NOMO-1 treated with dmso at 0.1 percent for 144 hours (cell line): ENCODE data around the gene SETX.
A peak's percentile ranks its signal among the peaks of the same experiment; 100 is the strongest.
"Not testable (repeated sequence)": the region's sequence is repeated elsewhere in the genome, so short reads cannot be mapped to it uniquely, and the experiment has no call there.

Experiments
- DNase-seq: peaks from one replicate; lab custom pipeline; 2025; ENCODE audit not compliant: unreplicated experiment; lab: John Stamatoyannopoulos, UW

SETX gene

DNA sequence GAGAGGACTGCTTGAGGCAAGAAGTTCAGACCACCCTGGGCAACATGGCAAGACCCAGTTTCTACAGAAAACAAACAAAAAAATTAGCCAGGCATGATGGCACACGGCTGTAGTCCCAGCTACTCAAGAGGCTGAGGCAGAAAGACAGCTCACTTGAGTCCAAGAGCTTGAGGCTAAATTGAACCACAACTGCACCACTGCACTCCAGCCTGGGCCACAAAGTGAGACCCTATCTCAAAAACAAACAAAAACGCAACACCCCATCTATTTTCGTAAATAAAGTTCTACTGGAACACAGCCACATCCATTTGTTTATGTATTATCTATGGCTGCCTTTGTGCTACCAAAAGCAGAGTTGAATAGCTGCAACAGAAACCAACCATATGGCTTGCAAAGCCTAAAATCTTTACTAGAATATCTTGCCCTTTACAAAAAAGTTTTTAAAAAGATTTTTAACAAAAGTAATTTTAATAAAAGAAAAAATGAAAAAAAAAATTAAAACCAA is 67.5 kb downstream of the SETX start:
- DNase-seq: no peak

DNA sequence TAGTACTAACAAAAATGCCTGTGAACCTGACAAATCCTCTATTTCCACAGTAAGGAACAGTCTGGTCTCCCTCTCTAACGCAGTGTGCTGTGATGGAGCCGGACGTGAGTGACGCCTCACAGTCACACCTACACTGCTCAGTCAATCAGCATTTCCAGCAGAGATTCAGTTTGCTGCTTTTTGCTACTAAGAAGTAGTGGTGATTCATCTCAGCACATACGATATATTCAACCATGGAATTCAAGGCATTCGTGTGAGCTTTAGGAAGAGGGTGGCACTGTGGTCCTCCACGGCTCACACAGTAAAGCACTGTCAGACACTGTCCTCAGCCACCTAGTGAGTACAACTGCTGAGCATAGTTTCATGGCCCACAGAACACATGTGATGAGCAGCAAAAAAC is 70.9 kb downstream of the SETX start:
- no peak for DNase-seq

DNA sequence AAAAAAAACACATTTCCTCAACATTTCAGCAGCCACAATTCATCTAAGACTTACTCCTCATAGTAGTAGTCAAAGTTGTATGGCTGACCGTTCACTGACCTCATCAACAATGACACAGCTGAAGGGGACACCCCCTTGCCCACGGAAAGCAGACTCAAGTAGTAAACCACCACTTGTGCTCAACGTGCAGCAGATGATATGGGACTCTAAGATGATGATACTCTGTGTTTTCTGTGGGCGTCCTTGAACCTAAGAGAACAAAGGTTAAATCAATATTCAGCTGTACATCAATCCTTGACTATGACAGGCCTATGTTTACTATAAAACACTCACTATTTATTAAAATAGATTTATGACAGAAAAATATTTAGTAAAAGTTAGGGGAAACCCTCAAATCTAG is 71.6 kb downstream of the SETX start:
- no peak for DNase-seq

DNA sequence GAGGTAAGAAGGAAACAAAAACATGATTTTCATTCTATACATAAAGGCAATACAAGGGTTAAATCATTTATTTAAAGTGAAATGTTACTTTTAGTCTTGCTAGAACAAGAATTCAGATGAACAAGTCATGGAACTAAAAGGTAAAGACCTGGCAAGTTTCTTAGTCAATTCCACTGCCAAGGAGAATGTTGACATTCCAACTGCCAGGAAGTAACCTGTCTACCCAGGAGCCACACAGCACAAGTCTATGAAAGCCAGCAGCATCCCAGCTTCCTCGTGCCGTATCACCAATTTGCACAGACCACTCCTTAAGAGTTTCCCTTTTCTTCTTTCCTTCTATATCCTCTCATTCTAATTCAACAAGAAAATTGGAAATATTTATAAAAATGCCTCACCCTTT is 79.9 kb downstream of the SETX start:
- DNase-seq: no peak

DNA sequence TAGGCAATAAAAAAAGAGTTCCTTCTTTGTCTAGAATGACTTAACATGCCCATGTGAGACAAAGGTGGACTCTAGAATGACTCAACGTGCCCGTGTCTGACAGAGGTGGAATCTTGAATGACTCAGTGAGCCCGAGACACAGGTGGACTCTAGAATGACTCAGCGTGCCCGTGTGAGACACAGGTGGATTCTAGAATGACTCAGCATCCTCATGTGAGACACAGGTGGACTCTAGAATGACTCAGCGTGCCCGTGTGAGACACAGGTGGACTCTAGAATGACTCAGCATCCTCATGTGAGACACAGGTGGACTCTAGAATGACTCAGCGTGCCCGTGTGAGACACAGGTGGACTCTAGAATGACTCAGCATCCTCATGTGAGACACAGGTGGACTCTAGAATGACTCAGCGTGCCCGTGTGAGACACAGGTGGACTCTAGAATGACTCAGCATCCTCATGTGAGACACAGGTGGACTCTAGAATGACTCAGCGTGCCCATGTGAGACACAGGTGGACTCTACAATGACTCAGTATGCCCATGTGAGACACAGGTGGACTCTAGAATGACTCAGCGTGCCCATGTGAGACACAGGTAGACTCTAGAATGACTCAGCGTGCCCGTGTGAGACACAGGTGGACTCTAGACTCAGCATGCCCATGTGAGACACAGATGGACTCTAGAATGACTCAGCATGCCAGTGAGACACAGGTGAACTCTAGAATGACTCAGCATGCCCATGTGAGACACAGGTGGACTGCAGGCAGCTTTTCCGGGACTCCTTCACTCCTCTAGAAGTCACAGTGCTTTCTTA is 84.9 kb downstream of the SETX start:
- DNase-seq: not testable (repeated sequence)

DNA sequence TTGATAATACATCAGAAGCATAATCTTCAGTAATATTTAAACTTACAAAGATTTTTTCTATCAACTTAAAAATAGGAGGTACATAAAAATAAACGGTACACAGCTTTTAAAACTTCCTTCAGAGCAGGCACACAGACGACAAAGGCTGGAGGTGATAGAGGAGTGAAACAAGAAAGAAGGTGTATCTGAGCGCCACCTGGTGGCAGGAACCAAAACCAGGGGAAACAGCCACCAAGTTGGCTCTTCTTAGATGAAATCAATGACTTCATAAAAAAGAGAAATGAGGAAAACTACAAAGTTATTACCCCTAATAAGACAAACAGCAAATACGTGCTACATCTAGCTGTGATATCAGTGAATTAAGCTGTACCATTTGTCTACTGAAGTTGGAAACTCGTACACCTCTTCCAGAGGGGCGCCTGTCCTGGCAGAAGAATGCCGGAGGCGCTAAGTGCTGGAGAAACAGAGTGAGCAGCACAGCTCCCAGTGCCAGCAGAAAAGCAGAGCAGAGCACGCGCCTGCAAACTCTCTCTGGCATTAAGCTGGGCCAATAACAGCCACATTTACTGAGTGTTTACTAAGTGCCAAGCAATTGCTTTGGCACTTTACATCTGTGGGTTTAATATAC is 85.9 kb downstream of the SETX start:
- DNase-seq: peak; percentile 31

- DNase-seq: no peak
Observed at GRCh38 chr9:132267660-132268059, 87.1 kb downstream of the SETX start.

GRCh38 chr9:132266017-132266416 is 88.8 kb downstream of the SETX start:
- DNase-seq: no peak

DNA sequence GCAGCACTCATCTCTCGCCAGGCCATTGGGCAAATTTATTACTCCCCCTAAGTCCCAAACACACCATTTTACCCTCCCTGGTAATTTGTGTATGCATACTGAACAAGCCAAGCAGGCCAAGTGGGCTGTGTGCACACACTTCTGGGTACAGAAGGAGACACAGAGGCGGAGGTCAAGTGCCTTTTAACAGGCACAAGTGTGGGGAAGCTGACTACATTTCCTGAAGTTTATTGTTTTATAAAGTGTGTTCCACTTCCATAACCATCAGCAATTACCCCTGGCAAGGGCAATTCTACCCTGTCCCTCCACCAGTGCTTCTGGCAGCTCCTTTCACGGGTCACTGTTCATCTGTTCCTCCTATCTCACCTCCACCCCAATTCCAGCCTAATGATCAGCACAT is 93.9 kb downstream of the SETX start:
- DNase-seq: no peak

DNA sequence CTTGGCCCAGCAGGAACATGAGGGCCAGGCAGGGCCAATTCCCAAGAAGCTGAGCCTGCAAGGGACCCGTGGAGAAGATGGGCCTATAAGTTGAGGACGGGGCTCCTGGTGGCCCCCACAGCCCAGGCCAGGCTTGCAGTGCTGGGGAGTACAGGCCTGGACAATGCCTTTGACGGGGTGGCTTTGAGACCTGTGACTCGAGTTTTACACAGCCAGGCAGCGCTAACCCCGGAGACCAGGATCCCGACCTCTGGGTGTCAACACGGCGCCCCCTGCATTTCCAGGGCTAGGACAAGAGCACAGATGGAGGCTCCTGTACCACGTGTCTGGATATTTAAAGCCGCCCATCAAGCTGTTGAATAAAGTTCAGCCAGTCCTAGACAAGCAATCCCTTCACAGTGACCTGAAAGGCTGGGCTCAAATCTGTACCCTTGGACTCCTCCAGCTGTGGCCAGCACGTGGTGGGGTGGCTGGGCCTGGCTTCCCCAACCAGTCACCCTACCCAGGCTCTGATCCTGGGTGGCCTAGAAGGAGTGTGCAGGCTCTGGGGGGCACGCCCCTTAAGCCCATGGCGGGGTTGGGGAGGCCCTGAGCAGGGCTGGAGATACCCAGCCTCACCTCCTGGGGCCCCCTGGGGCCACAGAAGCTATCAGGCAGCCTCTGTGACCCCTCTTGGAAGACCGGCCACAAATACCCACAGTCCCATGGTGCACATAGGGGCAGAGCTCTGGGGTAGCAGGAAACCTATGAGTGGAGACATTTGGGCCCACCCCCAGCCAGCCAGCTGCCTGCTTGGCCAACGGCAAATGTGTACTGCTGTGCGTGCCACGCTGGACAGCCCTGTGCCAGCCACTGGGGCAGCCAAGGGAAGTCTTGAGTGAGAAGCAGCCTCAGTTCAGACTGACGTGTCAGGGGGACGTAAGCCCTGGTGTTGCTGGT is 104.2 kb downstream of the SETX start:
- DNase-seq: no peak

GRCh38 chr9:132249690-132250089 is 105.1 kb downstream of the SETX start:
- no peak for DNase-seq

- DNase-seq: no peak
Observed at GRCh38 chr9:132249123-132249522, 105.7 kb downstream of the SETX start.

DNA sequence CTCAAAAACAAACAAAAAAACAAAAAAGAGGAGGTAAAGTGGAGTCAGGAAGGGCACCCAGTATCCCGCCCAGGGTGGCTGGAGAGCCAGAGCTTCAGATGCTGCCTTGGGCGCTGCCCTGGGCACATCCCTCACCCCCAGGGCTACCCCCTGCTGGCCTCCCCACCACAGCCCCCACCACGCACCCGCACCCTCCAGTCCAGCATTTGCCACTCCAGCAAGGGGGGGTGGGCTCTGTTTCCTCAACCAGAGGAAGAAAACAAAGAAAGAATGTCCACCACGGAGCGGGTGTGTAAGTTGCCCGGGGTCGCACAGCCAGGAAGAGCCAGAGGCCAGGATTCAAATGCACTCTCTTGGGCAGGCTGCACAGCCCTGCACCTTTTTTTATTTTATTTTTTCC is 106.8 kb downstream of the SETX start:
- DNase-seq: no peak

DNA sequence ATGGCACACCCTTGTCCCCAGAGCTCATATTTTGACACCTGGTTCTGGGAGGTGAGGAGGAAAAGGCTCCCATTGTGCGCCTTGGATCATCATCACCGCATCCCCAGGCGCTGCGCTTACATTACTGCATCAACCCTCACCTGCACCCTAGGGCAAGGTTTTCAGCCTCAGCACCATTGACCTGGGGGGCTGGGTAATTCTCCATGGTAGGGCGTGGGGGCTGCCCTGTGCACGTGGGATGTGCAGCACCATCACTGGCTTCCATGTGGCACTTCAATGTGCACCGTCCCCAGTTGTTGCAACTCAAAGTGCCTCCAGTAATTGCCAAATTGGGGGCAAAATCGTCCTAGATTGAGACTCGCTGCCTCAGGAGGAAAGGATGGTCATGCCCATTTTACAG is 109.3 kb downstream of the SETX start:
- no peak for DNase-seq

GRCh38 chr9:132244582-132245455 is 110.0 kb downstream of the SETX start:
- DNase-seq: no peak

DNA sequence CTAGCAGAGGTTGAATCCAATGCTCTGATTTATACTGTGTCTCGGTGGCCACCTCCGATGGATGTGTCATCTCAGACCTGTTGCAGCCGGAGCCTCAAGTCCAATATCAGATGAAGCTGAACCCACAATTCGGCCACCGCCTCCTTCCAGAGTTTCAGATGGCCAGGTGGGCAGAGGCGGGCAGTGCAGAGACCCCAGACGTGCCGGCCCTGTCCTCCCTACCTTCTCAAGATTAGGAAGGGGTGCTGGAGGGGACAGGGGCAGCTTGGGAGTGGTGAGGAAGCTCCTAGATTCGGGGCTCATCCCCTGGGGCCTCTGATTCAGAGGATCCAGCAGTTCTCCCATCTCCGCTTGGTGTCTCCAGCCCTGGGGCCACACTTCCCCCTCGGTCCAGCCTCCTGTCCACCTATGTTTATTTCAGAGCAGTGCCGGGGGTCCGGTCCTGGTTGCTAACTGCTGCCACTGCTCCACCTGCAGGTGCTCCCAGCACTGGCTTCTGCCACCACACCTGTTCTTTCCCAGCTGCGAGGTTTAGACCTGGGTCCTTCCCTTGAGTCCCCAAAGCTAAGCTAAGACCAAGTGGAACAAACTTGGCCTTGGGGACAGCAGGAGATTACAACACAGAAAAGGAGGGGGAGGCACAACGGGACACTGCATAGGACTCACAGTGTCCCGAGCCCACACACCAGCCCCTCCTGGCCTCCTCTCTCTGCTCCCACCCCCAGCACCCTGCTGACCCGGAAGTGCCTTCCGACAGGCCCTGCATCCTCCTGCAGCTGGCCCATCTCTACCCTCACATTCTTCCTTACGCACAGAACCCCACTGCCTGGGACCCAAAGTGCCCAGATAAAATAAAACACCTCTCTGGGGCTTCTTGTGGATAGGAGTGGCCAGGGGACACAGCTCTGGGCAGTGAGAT is 111.4 kb downstream of the SETX start:
- no peak for DNase-seq

GRCh38 chr9:132242621-132243155 is 112.1 kb downstream of the SETX start:
- no peak for DNase-seq

DNA sequence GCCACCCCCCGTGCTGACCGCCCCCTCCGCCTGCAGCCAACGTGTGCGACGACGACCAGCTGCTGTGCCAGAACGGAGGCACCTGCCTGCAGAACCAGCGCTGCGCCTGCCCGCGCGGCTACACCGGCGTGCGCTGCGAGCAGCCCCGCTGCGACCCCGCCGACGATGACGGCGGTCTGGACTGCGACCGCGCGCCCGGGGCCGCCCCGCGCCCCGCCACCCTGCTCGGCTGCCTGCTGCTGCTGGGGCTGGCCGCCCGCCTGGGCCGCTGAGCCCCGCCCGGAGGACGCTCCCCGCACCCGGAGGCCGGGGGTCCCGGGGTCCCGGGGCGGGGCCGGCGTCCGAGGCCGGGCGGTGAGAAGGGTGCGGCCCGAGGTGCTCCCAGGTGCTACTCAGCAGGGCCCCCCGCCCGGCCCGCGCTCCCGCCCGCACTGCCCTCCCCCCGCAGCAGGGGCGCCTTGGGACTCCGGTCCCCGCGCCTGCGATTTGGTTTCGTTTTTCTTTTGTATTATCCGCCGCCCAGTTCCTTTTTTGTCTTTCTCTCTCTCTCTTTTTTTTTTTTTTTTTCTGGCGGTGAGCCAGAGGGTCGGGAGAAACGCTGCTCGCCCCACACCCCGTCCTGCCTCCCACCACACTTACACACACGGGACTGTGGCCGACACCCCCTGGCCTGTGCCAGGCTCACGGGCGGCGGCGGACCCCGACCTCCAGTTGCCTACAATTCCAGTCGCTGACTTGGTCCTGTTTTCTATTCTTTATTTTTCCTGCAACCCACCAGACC is 112.8 kb downstream of the SETX start:
- DNase-seq: peak; percentile 40
